ENCODE data around the gene DPF1. TPM values are rescaled to one million over a fixed set of nuclear protein-coding genes. Genes with fewer than 3 reads are reported as not detected.

Gene DPF1
- 10.9 TPM for polyA plus RNA-seq (2013, experiment 1 of 2)
- 7.2 TPM for polyA plus RNA-seq (2013, experiment 2 of 2)

- no peaks in the 10 kb centered on the region for H3K36me3 ChIP-seq (ENCODE audit: insufficient read depth, low read length)
- H3K9ac ChIP-seq (ENCODE audit: low read depth, low read length): no peak within 1 kb of the TSS
- H3K4me3 ChIP-seq (ENCODE audit: low read length): peak within 1 kb of the TSS; percentile 63
- 3% methylated on average over 61 of the region's 61 CpGs for WGBS
- no peaks in the 10 kb centered on the region for H3K9me3 ChIP-seq (ENCODE audit: insufficient read depth, low read depth, low read length)
- no peak within 1 kb of the TSS for H3K27ac ChIP-seq (ENCODE audit: low read depth, low read length)
- H3K4me1 ChIP-seq (ENCODE audit: insufficient read depth, low read length): peaks cover 12% of the 10 kb centered on the region; the same call in 1 of the 2 replicates
- H3K27me3 ChIP-seq (ENCODE audit: insufficient read depth, low read length): peaks cover 24% of the 10 kb centered on the region
Observed at GRCh38 chr19:38224014-38224862, at the start of gene DPF1. TSS of gene DPF1 (minus strand) at chr19:38224222. CDS start at chr19:38224142, 80 bp downstream.

- peaks cover 8% of the 10 kb centered on the region; the same call in 1 of the 2 replicates for H3K4me1 ChIP-seq (ENCODE audit: insufficient read depth, low read length)
- 25% methylated on average over 1 of the region's 2 CpGs for WGBS
Observed at GRCh38 chr19:38273499-38273898, 49.5 kb upstream of the DPF1 start.

GRCh38 chr19:38270587-38271167 lies 46.7 kb upstream of the DPF1 start:
- Histone ChIP-seq H3K4me3 (ENCODE audit: low read length) (no peak overlapping the region), H3K9ac (ENCODE audit: low read depth, low read length) (no peak overlapping the region), H3K27ac (ENCODE audit: low read depth, low read length) (no peak overlapping the region), H3K9me3 (ENCODE audit: insufficient read depth, low read depth, low read length) (no peaks in the 10 kb centered on the region), H3K27me3 (ENCODE audit: insufficient read depth, low read length) (no peaks in the 10 kb centered on the region), H3K36me3 (ENCODE audit: insufficient read depth, low read length) (peaks cover 4% of the 10 kb centered on the region; the same call in 1 of the 2 replicates), H3K4me1 (ENCODE audit: insufficient read depth, low read length) (peaks cover 29% of the 10 kb centered on the region)
- WGBS: 59% methylated on average over 5 of the region's 5 CpGs

More at GRCh38 chr19:38273499-38273898, 49.5 kb upstream of the DPF1 start:
- no peak overlapping the region for H3K9ac ChIP-seq (ENCODE audit: low read depth, low read length)
- H3K4me3 ChIP-seq (ENCODE audit: low read length): no peak overlapping the region
- H3K27ac ChIP-seq (ENCODE audit: low read depth, low read length): no peak overlapping the region
- H3K27me3 ChIP-seq (ENCODE audit: insufficient read depth, low read length): no peaks in the 10 kb centered on the region
- peaks cover 4% of the 10 kb centered on the region for H3K36me3 ChIP-seq (ENCODE audit: insufficient read depth, low read length)
- no peaks in the 10 kb centered on the region for H3K9me3 ChIP-seq (ENCODE audit: insufficient read depth, low read depth, low read length)

- Histone ChIP-seq H3K27me3 (ENCODE audit: insufficient read depth, low read length) (no peaks in the 10 kb centered on the region), H3K4me3 (ENCODE audit: low read length) (no peak overlapping the region), H3K4me1 (ENCODE audit: insufficient read depth, low read length) (peaks cover 34% of the 10 kb centered on the region), H3K9ac (ENCODE audit: low read depth, low read length) (no peak overlapping the region), H3K27ac (ENCODE audit: low read depth, low read length) (peak overlapping the region; percentile 47; the same call in 1 of the 2 replicates), H3K36me3 (ENCODE audit: insufficient read depth, low read length) (no peaks in the 10 kb centered on the region), H3K9me3 (ENCODE audit: insufficient read depth, low read depth, low read length) (no peaks in the 10 kb centered on the region)
- WGBS: 69% methylated on average over 8 of the region's 8 CpGs
Observed at GRCh38 chr19:38268539-38268938, 44.5 kb upstream of the DPF1 start.

- Histone ChIP-seq H3K9me3 (ENCODE audit: insufficient read depth, low read depth, low read length) (no peaks in the 10 kb centered on the region), H3K27ac (ENCODE audit: low read depth, low read length) (peak overlapping the region; percentile 47; the same call in 1 of the 2 replicates), H3K36me3 (ENCODE audit: insufficient read depth, low read length) (no peaks in the 10 kb centered on the region), H3K27me3 (ENCODE audit: insufficient read depth, low read length) (no peaks in the 10 kb centered on the region), H3K4me1 (ENCODE audit: insufficient read depth, low read length) (peaks cover 35% of the 10 kb centered on the region), H3K9ac (ENCODE audit: low read depth, low read length) (peak overlapping the region; percentile 5), H3K4me3 (ENCODE audit: low read length) (no peak overlapping the region)
- WGBS: 73% methylated on average over 12 of the region's 12 CpGs
Observed at GRCh38 chr19:38267761-38268483, 43.9 kb upstream of the DPF1 start.

GRCh38 chr19:38266981-38267597 lies 43.1 kb upstream of the DPF1 start:
- peak overlapping the region; percentile 3; the same call in 1 of the 2 replicates for H3K9ac ChIP-seq (ENCODE audit: low read depth, low read length)
- peak overlapping the region; percentile 17; the same call in 1 of the 2 replicates for H3K27ac ChIP-seq (ENCODE audit: low read depth, low read length)
- no peaks in the 10 kb centered on the region for H3K36me3 ChIP-seq (ENCODE audit: insufficient read depth, low read length)
- 67% methylated on average over 12 of the region's 12 CpGs for WGBS
- H3K4me1 ChIP-seq (ENCODE audit: insufficient read depth, low read length): peaks cover 35% of the 10 kb centered on the region
- H3K9me3 ChIP-seq (ENCODE audit: insufficient read depth, low read depth, low read length): no peaks in the 10 kb centered on the region
- H3K4me3 ChIP-seq (ENCODE audit: low read length): 0 out of 2 replicates have a peak overlapping the region, but pooled peaks have one; percentile 7
- no peaks in the 10 kb centered on the region for H3K27me3 ChIP-seq (ENCODE audit: insufficient read depth, low read length)

DNA sequence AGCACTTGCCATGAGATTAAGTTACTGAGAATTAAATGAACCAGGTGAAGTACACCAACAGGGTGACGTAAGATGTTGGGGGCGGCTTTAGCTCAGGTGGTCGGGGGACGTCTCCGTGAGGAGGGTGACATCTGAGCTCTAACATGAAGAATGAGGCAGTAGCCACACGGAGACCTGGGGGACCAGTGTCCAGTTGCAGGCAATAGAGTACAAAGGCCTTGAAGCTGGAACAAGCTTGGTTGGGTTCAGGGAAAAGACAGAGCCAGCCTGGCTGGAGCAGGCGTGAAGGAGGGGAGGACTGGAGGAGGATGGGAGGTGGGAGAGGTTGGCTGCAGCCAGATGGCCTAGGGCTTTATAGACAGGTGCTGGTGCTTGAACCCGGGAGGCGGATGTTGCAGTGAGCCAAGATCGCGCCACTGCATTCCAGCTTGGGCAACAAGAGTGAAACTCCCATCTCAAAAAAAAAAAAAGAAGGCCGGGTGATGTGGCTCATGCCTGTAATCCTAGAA lies 42.0 kb upstream of the DPF1 start:
- WGBS: 88% methylated on average over 12 of the region's 12 CpGs

GRCh38 chr19:38265213-38265861 lies 41.3 kb upstream of the DPF1 start:
- Histone ChIP-seq H3K36me3 (ENCODE audit: insufficient read depth, low read length) (no peaks in the 10 kb centered on the region), H3K27ac (ENCODE audit: low read depth, low read length) (peak overlapping the region; percentile 96), H3K9me3 (ENCODE audit: insufficient read depth, low read depth, low read length) (no peaks in the 10 kb centered on the region), H3K4me3 (ENCODE audit: low read length) (peak overlapping the region; percentile 86), H3K27me3 (ENCODE audit: insufficient read depth, low read length) (no peaks in the 10 kb centered on the region), H3K9ac (ENCODE audit: low read depth, low read length) (peak overlapping the region; percentile 83), H3K4me1 (ENCODE audit: insufficient read depth, low read length) (peaks cover 35% of the 10 kb centered on the region)
- 28% methylated on average over 14 of the region's 14 CpGs for WGBS

More for the DNA sequence above, 42.0 kb upstream of the DPF1 start:
- Histone ChIP-seq H3K4me1 (ENCODE audit: insufficient read depth, low read length) (peaks cover 35% of the 10 kb centered on the region), H3K27me3 (ENCODE audit: insufficient read depth, low read length) (no peaks in the 10 kb centered on the region), H3K9ac (ENCODE audit: low read depth, low read length) (no peak overlapping the region; the same call in 1 of the 2 replicates), H3K36me3 (ENCODE audit: insufficient read depth, low read length) (no peaks in the 10 kb centered on the region), H3K9me3 (ENCODE audit: insufficient read depth, low read depth, low read length) (no peaks in the 10 kb centered on the region), H3K4me3 (ENCODE audit: low read length) (peak overlapping the region; percentile 86), H3K27ac (ENCODE audit: low read depth, low read length) (no peak overlapping the region)

DNA sequence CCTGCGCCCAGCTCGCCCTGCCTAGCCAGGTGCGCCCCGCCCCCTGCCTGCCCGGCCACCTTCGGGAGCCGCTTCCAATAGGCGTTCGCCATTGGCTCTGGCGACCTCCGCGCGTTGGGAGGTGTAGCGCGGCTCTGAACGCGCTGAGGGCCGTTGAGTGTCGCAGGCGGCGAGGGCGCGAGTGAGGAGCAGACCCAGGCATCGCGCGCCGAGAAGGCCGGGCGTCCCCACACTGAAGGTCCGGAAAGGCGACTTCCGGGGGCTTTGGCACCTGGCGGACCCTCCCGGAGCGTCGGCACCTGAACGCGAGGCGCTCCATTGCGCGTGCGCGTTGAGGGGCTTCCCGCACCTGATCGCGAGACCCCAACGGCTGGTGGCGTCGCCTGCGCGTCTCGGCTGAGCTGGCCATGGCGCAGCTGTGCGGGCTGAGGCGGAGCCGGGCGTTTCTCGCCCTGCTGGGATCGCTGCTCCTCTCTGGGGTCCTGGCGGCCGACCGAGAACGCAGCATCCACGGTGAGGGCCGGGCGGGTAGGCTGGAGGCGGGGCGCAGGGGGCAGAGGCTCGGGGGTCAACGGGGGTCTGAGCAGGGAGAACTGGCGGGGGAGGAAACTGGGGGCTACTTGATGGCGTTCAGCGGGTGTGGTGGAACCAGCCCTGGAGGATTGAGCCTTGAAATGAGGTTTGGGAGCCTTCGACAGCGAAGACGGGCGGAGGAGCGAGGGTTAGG lies 40.6 kb upstream of the DPF1 start, which contains the start of gene SPINT2:
TSS of gene SPINT2 (plus strand) at position 88 of the 727 bp plus-strand sequence. CDS start at position 408, 320 bp downstream.
- Histone ChIP-seq H3K4me3 (ENCODE audit: low read length) (peak within 1 kb of the TSS; percentile 86), H3K36me3 (ENCODE audit: insufficient read depth, low read length) (no peaks in the 10 kb centered on the region), H3K27me3 (ENCODE audit: insufficient read depth, low read length) (no peaks in the 10 kb centered on the region), H3K9ac (ENCODE audit: low read depth, low read length) (peak within 1 kb of the TSS; percentile 83), H3K27ac (ENCODE audit: low read depth, low read length) (peak within 1 kb of the TSS; percentile 96), H3K4me1 (ENCODE audit: insufficient read depth, low read length) (peaks cover 32% of the 10 kb centered on the region), H3K9me3 (ENCODE audit: insufficient read depth, low read depth, low read length) (no peaks in the 10 kb centered on the region)
- under 1% methylated on average over 78 of the region's 78 CpGs for WGBS
